GM21723 (cell line): ENCODE results near the gene ENTPD1.
A peak's percentile ranks its signal among the peaks of the same experiment; 100 is the strongest.
"Not testable (repeated sequence)": the region's sequence is repeated elsewhere in the genome, so short reads cannot be mapped to it uniquely, and the experiment has no call there.

Source experiments
- ATAC-seq: cut with Tn5 transposase; IDR thresholded peaks from one replicate; pipeline ENCODE4 v1.9.1; 2021; ENCODE audit warnings: mild to moderate bottlenecking, moderate library complexity; ENCODE audit not compliant: unreplicated experiment

Gene ENTPD1

DNA sequence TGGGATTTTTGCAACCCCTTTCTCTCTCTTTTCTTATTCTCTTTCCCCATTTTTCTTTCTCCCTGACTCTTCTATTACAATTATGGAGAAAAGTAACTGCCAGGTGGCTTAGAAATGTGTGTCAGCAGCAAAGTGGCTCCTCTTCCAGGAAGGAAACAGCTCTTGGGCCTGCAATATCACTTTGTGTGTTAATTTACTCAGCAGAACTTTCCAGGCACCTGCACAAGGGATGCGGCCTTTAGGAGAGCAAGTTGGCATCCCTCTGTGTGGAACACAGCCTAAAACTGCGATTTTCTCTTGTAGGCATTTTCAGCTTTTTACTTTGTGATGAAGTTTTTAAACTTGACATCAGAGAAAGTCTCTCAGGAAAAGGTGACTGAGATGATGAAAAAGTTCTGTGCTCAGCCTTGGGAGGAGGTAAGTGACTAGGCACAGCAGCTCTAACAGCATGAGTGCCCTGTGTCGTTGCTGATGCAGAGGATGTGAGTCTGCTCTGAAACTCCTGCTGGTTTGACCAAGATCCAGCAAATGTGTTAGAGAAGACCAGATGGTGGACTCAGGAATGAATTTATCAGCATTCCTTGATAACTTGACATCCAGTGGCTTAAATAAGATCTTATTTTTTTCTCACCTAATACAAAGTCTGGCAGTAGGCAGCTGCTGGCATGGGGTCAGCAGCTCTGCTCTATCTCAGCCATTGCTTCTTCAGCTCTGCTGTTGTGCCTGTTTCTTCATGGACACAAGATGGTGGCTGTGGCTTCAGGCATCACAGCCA lies 104.4 kb downstream of the ENTPD1 start:
- no peak for ATAC-seq

DNA sequence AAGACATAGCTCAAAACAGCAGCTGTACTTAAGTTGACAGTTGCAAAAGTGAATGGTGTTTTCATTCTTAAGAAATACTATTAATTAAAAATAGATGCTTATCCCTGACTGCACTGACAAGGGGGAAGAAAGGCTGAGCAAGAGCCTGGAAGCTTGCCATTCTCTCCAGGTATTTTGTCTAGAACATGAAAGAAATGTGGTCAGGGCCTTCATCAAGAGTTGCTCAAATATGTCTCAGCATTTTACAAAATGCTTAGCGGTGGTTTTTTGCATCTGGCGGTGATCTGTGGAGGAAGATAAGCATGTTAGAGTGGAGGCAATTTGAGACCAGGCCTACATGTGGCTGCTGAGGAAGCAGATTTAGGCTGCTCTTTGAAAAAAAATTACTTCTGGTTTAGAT lies 105.4 kb downstream of the ENTPD1 start:
- no peak for ATAC-seq

DNA sequence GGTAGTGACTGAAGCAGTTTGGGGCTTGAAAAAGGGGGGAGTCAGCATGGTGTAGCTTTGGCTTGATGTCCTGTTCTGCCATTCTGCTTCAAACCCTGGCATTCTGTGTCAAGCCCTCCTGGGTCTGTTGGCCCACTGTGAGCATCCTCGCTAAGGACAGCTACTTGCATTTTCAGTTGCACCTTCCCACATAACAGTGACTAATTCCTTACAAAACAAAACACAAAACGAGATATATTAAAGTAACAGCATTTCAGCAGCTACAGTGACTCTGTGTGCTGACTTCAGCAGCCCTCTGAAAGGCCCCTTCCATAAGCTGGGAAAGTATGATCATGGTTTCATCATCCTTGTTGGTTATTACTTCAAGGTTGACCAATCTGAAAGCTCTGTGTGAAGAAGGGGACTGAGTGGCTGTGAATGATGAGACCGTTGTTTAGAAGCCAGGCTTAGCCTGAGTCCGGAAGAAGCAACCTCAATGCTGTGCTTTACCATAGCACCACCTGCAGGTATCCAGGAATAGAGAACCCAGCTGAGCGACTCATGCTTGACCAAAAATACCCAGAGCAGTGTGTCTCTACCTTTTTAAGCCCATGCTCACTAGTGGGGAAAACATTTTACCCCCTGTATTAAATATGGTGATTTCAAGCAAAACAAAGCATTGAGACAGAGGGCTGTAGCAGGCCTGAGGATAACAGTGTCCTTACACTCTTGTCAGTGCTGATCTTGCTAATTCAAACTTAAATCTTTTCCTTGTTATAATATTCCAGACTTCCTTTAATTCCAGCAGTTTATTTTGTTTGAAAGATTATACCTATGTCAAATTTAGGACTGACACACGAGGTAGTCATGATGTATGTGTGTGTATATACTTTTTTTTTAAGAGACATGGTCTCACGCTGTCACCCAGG lies 109.2 kb downstream of the ENTPD1 start:
- peak; percentile 83 for ATAC-seq

DNA sequence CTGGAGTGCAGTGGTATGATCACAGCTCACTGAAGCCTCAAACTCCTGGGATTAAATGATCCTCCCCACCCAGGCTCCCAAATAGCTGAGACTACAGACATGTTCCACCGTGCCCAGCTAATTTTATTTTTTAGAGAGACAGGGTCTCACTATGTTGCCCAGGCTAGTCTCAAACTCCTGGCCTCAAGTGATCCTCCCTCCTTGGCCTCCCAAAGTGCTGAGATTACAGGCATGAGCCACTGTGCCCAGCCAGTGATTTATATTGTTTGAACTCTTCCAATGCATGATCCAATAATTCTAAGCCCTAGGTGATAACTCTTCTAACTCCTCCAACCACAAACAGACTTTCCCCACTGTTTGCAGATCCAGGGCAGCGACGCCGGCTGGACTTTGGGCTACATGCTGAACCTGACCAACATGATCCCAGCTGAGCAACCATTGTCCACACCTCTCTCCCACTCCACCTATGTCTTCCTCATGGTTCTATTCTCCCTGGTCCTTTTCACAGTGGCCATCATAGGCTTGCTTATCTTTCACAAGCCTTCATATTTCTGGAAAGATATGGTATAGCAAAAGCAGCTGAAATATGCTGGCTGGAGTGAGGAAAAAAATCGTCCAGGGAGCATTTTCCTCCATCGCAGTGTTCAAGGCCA lies 110.0 kb downstream of the ENTPD1 start:
- no peak for ATAC-seq

DNA sequence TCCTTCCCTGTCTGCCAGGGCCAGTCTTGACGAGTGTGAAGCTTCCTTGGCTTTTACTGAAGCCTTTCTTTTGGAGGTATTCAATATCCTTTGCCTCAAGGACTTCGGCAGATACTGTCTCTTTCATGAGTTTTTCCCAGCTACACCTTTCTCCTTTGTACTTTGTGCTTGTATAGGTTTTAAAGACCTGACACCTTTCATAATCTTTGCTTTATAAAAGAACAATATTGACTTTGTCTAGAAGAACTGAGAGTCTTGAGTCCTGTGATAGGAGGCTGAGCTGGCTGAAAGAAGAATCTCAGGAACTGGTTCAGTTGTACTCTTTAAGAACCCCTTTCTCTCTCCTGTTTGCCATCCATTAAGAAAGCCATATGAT lies 110.5 kb downstream of the ENTPD1 start:
- ATAC-seq: no peak

DNA sequence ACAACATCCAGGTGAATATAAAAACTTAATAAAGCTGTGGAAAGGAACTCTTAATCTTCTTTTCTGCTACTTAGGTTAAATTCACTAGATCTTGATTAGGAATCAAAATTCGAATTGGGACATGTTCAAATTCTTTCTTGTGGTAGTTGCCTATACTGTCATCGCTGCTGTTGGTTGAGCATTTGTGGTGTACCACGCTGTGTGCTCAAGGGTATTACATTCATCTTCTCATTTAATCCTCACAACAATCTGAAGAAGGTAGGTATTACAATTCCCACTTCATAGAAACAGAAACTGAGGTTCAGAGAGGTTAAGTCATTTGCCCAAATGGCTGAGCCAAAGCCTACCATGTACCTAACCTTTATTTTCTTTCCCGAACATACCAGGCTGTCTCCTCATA lies 111.9 kb downstream of the ENTPD1 start:
- no peak for ATAC-seq

DNA sequence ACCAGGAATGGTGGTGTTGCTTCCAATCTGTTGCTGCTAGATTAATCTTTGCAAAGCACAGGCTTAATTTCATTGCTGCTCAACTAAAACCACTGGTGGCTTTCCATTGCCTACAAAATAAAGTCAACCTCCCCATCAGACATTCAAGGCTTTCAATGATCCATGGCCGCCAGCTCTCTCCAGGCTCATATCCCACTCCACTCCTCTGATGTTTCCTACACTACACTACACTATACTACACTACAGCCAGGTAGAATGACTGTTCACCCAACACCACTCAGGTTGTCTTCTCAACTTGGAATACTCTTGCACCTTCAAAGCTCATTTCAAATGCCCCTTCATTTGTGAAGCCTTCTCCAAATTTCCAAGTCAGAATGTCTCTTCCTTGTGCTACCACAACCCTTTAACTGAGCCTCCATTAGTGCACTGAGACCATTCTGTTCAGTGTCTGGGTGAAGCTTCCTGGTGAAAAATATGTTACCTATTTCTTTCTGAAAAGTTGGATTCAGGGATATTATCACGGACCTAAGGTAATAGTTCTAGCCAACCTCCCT lies 116.3 kb downstream of the ENTPD1 start:
- no peak for ATAC-seq

DNA sequence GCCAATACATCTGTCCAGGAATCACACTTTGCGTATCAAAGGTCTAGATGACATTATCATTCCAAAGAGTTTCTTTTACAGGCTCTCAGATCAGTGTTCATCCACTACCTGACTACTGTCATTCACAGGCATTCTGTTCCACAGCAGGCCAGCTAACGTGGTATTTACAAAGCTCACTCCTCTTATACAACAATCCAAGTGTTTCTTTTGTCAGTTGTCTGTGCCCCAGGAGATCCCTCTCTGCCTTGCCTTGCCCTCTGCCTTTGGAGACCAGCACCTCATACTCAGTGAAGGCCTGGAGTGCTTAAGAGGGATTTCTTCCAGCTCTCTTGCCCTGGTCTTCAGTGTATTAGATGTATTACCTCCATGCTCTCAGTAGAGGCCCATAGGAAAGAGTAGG lies 117.2 kb downstream of the ENTPD1 start:
- ATAC-seq: no peak

DNA sequence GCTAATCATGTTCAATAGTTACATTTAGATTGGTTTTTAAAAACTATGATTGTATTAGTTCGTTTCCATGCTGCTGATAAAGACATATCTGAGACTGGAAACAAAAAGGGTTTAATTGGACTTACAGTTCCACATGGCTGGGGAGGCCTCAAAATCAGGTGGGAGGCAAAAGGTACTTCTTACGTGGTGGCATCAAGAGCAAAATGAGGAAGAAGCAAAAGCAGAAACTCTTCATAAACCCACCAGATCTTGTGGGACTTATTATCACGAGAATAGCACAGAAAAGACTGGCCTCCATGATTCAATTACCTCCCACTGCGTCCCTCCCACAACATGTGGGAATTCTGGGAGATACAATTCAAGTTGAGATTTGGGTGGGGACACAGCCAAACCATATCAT lies 117.7 kb downstream of the ENTPD1 start:
- no peak for ATAC-seq

DNA sequence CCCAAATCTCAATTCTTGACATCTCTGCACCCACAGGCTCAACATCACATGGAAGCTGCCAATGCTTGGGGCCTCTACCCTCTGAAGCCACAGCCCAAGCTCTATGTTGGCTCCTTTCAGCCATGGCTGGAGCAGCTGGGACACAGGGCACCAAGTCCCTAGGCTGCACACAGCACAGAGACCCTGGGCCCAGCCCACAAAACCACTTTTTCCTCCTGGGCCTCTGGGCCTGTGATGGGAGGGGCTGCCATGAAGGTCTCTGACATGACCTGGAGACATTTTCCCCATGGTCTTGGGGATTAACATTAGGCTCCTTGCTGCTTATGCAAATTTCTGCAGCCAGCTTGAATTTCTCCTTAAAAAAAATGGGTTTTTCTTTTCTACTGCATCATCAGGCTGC lies 118.8 kb downstream of the ENTPD1 start:
- not testable (repeated sequence) for ATAC-seq

DNA sequence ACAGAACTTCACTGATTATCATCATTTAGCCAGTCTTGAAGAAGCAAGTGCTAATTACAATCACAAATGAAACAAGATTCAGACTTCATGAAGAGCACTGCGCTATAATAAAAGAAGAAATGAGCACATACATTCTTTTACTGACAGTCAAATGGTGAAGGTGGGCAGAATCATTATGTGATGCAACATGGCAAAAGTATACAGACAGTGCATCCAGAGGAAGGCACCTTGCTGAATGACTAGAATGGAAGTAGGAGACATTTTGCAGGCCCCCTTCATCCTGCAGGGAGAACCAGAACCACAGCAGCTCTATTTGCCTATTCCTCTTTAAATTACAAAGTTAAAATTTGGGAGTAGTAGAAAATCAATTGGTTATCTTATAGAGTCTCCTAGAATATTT lies 120.8 kb downstream of the ENTPD1 start:
- no peak for ATAC-seq

DNA sequence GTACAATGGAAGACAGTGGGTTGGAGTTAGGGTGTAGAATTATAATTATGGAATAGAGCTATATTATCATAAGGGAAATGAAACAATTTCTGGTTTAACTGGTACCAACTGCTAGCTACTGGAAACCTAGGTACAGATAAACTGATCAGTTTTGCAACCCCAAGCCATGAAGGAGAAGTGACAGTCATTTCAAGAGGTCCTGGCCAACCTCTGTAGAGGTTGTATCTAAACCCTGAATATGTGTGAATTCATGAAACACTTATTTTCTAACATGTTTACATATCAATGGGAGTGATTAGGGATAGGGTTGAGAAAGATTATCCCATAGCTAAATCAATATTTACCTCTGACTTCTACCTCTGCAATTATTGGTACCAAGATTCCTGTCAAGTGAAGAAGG lies 121.9 kb downstream of the ENTPD1 start:
- ATAC-seq: no peak

DNA sequence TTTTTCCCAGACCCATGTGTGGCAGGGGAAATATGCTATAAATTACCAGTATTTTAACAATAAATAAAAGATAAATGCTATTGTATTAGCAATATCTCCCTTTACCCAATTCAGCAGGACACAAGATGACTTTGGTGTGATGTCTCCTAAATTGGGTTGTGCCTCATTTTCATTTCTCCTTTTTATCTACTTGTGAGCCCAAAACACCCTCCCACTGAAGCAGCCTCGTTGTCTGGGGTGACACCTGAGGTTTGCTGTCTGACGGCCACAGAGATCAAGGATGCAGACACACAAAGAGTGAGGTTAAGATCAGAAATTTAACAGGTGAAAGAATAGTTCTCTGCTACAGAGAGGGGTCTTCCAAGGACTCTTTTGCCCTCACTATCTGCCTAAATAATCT lies 124.7 kb downstream of the ENTPD1 start:
- no peak for ATAC-seq

DNA sequence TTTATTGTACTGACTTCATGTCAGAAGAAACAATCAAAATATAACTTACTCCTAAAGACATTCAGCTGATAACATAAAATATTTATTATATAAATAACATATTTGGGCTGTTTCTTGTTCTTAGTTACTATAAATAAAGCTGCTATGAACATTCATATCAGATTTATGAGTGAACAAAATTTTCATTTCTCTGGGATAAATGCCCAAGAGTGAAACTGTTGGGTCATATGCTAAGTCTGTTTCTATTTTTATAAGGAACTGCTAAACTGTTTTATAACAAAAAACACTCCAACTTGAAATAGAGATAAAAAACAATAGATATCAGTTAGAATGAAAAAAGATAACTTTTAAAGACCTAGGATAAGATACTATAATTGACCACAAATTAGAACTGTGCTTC lies 125.4 kb downstream of the ENTPD1 start:
- ATAC-seq: no peak

DNA sequence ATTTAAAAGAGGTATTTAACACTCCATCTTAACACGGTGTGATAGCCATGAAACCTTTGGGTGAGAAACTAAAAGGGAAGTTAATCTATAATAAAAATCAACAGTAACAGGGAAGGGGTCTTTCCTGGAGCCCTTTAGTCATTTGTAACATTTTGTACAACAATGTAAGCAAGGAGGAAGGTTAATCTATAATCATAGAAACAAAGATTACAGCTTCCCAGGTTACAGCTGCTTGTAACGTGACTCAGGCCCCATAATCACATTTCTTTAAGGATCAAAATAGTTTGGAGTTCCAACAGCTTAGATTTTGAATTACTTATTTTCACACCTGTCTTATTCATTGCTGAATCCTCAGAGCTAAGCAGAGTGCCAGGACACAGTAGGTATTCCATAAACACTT lies 133.9 kb downstream of the ENTPD1 start:
- ATAC-seq: no peak

DNA sequence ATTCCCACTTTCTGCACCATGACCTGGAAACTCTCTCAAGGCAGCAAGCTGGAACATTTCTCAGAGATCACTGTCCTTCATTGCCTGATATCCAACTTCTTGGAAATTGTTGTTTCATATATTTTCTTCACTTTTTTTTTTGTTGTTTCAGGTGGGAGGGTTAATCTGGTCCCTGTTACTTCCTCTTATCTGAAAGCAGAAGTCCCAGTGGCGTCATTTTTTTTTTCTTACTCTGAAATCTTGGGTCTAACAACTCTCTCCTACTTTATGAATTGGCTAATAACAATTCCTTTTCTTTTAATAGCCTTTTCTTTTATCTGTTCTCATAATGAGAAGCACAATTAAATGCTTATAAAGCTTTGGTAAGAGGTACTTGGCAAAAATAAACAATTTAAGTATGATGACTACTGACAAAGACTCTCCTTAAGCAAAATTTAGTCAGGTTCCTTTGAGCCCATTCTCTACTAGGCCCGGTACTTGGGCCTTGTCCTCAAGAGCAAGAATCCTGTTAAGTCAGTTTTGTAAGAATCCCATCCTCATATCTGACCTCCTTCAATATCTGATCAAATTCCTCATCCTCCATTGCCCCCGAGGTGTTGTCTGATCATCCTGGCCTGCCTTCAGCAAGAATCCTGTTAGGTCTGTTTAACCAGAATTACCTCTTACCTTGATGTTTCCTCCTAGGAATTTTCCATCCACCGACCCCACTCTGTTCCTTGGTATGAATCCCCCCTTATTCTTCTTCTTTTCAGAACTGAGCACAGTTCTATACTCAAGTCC lies 140.3 kb downstream of the ENTPD1 start:
- ATAC-seq: no peak

DNA sequence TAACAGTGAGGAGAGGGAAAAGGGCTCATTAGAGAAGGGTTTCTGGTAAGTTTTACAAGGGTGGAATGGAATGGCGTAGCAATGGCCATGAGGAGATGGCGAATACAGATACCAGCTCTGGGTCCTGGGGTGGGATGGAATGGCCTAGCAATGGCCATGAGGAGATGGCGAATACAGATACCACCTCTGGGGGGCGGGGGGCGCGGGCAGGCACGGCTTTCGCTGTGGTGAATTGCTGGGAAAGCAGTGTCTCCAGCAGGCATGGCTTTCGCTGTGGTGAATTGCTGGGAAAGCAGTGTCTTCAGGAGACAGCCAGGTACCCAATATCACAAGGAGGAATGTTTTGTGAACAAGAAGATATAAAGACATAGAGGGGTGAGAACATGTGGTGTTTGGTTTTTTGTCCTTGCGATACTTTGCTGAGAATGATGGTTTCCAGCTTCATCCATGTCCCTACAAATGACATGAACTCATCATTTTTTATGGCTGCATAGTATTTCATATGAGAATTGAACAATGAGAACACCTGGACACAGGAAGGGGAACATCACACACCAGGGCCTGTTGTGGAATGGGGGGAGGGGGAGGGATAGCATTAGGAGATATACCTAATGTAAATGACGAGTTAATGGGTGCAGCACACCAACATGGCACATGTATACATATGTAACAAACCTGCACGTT lies 150.1 kb downstream of the ENTPD1 start:
- ATAC-seq: not testable (repeated sequence)

DNA sequence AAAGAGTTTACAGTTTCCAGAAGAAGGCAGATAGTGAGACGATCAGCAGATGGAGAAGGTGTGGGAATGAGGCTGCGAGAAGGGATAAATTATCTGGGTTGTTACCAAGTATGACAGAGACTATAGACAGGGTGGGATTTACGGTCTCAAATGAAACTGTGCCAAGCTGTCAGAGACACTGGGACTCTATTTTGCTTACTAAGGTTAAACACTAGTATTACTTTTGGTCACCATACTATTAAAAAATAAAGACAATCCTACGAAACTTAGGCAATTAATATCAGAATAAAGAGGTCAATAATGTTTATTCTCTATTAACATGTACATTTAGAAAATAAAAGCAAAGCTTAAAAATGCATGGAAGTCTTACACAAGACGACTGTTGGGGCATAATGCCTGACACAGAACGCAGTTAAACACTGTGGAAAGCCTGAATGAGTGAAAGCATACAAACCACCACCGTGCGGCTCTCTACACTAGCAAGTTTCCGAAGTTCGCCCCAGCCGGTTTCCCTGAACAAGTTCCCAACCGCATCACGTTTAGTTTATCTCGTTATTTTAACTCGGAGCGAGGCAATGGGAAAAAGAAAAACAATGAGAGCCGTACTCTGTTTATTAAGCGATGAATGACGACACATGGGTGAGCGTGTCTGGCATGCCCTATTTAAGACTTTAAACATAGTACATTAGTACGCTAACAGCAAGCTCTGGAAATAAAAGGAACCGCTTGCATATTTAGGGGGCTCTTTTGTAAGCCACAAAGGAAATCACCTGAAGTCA lies 150.9 kb downstream of the ENTPD1 start:
- ATAC-seq: peak; percentile 45
